ENCODE results near the gene SF1.

SF1 gene

GRCh38 chr11:64787526-64788320 lies 9.4 kb upstream of the SF1 start:
- H3K9me3 Mint-ChIP-seq: no peaks in the 10 kb centered on the region
- no peaks in the 10 kb centered on the region for H3K27me3 Mint-ChIP-seq (ENCODE audit: low read depth, poor library complexity)
- H3K27ac Mint-ChIP-seq: no peak overlapping the region
- H3K4me1 Mint-ChIP-seq: no peaks in the 10 kb centered on the region
- H3K36me3 Mint-ChIP-seq (ENCODE audit: low read depth): no peaks in the 10 kb centered on the region
- no peak overlapping the region for H3K4me3 Mint-ChIP-seq
- peak; percentile 76 for DNase-seq
- TF ChIP-seq CTCF (IDR thresholded peaks at IDR 0.05): peak; percentile 63

GRCh38 chr11:64786308-64786707 lies 8.0 kb upstream of the SF1 start:
- H3K4me3 Mint-ChIP-seq: no peak overlapping the region
- H3K4me1 Mint-ChIP-seq: no peaks in the 10 kb centered on the region
- no peak for DNase-seq
- TF ChIP-seq CTCF (IDR thresholded peaks at IDR 0.05): no peak
- no peaks in the 10 kb centered on the region for H3K9me3 Mint-ChIP-seq
- H3K27ac Mint-ChIP-seq: no peak overlapping the region
- no peaks in the 10 kb centered on the region for H3K27me3 Mint-ChIP-seq (ENCODE audit: low read depth, poor library complexity)
- no peaks in the 10 kb centered on the region for H3K36me3 Mint-ChIP-seq (ENCODE audit: low read depth)

- no peak for TF ChIP-seq CTCF (IDR thresholded peaks at IDR 0.05)
- no peaks in the 10 kb centered on the region for H3K36me3 Mint-ChIP-seq (ENCODE audit: low read depth)
- H3K27me3 Mint-ChIP-seq (ENCODE audit: low read depth, poor library complexity): no peaks in the 10 kb centered on the region
- H3K4me1 Mint-ChIP-seq: peaks cover under 1% of the 10 kb centered on the region
- H3K27ac Mint-ChIP-seq: no peak overlapping the region
- no peak overlapping the region for H3K4me3 Mint-ChIP-seq
- H3K9me3 Mint-ChIP-seq: no peaks in the 10 kb centered on the region
- DNase-seq: no peak
These were observed 6.7 kb upstream of the SF1 start for GRCh38 chr11:64784813-64785581.

DNA sequence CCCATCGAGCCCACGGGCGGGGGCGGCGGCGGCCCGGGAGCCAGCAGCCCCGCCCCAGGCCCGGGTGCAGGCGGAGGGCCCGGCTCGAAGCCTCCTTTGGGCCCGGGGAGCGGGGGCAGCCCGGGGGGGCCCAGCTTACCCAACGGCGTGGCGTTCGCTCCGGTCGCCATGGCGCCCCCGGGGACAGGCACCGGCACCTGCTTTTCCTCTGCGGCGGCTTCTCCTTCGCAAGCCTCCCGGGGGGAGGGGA lies 194 bp downstream of the SF1 start:
- DNase-seq: no peak
- TF ChIP-seq CTCF (IDR thresholded peaks at IDR 0.05): no peak
- Mint-ChIP-seq H3K27me3 (ENCODE audit: low read depth, poor library complexity) (no peaks in the 10 kb centered on the region), H3K27ac (no peak overlapping the region), H3K4me3 (peak overlapping the region; percentile 89), H3K4me1 (peaks cover 54% of the 10 kb centered on the region), H3K9me3 (no peaks in the 10 kb centered on the region), H3K36me3 (ENCODE audit: low read depth) (peaks cover 44% of the 10 kb centered on the region)

DNA sequence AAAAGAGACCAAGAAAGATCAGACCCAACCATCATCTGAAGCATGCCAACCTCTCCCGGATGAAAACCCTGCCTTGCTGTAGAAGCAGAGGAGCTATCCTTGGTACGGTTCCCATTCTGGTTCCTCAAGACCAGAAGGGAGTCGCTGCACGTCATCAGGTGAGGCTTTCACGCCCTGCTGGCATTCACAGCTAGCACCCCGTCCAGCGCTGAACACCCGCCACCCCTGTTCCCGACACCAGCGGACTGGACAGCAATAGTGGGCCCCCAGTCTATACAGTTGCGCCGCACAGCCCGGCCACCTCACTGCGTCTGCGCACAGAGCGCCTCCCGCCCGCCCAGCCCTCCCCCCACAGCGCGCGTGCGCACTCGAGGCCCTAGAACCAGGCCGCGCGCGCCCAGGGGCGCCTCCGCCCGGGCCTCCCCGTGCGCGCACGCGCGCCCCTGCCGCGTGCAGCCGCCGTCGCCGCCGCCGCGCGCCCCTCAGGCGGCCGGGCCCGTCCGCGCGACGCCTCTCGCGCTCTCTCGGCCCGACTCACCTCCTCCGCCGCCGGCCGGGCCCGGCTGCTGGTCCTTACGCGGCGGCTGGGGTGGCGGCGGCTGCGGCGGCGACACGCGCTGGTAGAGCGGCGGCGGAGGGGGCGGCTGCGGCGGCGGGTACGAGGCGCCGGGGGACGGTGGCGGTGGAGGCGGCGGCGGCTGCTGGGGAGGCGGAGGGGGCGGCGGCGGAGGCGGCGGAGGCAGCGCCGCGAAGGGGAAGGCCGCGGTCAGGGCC lies 706 bp downstream of the SF1 start:
- TF ChIP-seq CTCF (IDR thresholded peaks at IDR 0.05): no peak
- Mint-ChIP-seq H3K27me3 (ENCODE audit: low read depth, poor library complexity) (no peaks in the 10 kb centered on the region), H3K4me3 (peak overlapping the region; percentile 94), H3K4me1 (peaks cover 55% of the 10 kb centered on the region), H3K9me3 (no peaks in the 10 kb centered on the region), H3K27ac (peak overlapping the region; percentile 97), H3K36me3 (ENCODE audit: low read depth) (peaks cover 49% of the 10 kb centered on the region)
- DNase-seq: peak; percentile 85
